IPS-20b (cell line): Measurements from ENCODE around the gene HEG1.

ENCODE experiments used
- H3K27ac ChIP-seq: one replicate; pipeline ENCODE4 v1.5.1; 2013; ENCODE audit warnings: low read length
- H3K27me3 ChIP-seq: 2 replicates; pipeline ENCODE4 v1.6.1; 2013; ENCODE audit warnings: mild to moderate bottlenecking, low read length, inconsistent platforms; ENCODE audit not compliant: insufficient read depth
- H3K36me3 ChIP-seq: 2 replicates; pipeline ENCODE4 v1.6.1; 2013; ENCODE audit warnings: low read depth, mild to moderate bottlenecking, inconsistent platforms, low read length, moderate library complexity; ENCODE audit not compliant: insufficient read depth
- H3K4me1 ChIP-seq: 2 replicates; pipeline ENCODE4 v1.6.1; 2013; ENCODE audit warnings: mild to moderate bottlenecking, control low read depth, inconsistent platforms, low read length, moderate library complexity; ENCODE audit not compliant: insufficient read depth
- H3K4me3 ChIP-seq: 2 replicates; pipeline ENCODE4 v1.5.1; 2013; ENCODE audit warnings: mild to moderate bottlenecking, low read length, inconsistent platforms
- H3K9ac ChIP-seq: 2 replicates; pipeline ENCODE4 v1.6.1; 2013; ENCODE audit warnings: low read depth, mild to moderate bottlenecking, inconsistent platforms, low read length, moderate library complexity
- H3K9me3 ChIP-seq: 2 replicates; pipeline ENCODE4 v1.6.1; 2013; ENCODE audit warnings: mild to moderate bottlenecking, low read depth, low read length, inconsistent platforms; ENCODE audit not compliant: insufficient read depth

HEG1 gene

DNA sequence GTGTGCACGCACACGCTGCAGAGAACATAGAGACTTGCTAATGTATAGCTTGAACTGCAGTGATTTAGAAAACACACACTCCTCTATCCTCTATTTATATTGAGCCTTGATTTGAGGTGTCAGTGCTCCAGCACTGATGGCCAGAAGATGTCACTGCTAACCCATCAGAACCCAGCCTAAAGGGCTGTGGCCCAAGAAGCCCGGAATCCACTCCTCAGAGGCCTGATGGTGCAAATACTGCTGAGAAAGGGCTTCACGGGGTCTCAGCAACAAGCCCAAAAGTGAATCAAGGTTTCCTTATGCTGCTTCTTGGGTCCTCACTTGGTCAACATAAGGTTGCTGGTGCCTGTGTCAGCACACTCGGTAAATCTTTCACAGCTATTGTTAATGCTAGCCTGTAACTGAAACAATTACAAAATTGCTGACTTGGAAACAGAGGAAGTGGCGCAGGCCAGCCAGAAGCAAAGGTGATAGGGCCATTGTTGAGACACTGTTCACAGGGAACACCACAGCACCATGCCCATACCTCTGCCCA lies 60.3 kb downstream of the HEG1 start:
- H3K4me1 ChIP-seq = peaks cover 34% of the 10 kb centered on the region
- H3K36me3 ChIP-seq = peaks cover 24% of the 10 kb centered on the region
- no peak overlapping the region for H3K4me3 ChIP-seq
- H3K27me3 ChIP-seq = no peaks in the 10 kb centered on the region
- H3K27ac ChIP-seq = no peak overlapping the region
- no peak overlapping the region for H3K9ac ChIP-seq
- H3K9me3 ChIP-seq = no peaks in the 10 kb centered on the region

DNA sequence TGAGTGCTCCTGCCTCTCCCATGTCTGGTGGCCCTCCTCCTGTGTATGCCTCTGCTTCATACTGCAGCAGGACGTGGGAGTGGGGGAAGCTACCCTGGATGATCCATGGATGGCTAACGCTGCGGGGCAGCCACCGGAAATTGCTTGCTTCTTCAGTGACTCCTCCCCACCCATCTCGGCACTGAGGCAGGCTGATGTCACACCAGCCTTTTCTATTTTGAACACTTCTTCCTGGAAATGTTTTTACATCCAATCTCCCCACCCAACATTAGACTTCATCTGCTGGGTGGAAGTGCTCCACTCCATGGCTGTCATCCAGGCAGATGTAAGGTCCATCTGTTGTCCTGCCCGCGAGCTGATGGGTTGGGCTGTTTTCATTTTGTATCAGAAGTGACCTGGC lies 62.3 kb downstream of the HEG1 start:
- Histone ChIP-seq H3K4me1 (peaks cover 24% of the 10 kb centered on the region), H3K27me3 (no peaks in the 10 kb centered on the region), H3K36me3 (peaks cover 31% of the 10 kb centered on the region)

DNA sequence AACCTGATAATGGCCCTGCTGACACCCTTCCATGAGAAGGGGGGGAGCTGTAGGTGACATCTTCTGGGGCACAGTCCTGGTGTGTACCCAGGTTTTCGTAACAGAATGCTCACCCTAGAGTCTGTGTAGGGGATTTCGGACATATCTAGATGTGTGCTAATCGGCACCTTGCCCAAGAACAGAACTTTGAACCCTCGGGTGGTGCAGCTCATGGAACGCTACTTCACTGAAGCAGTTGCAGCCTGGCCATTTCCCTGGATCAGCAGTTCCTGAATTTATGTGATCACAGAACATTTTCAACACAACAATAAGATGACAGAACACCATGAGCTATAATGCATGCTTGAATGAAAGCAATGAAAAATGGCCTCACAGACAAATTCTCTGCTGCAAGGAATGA lies 63.8 kb downstream of the HEG1 start:
- no peak overlapping the region for H3K27ac ChIP-seq
- H3K4me3 ChIP-seq = peak overlapping the region; percentile 18; the same call in 1 of the 2 replicates
- no peak overlapping the region; the same call in 1 of the 2 replicates for H3K9ac ChIP-seq
- no peaks in the 10 kb centered on the region for H3K9me3 ChIP-seq
- H3K27me3 ChIP-seq = no peaks in the 10 kb centered on the region
- H3K36me3 ChIP-seq = peaks cover 24% of the 10 kb centered on the region
- H3K4me1 ChIP-seq = peaks cover 24% of the 10 kb centered on the region

More for the DNA sequence above, 62.3 kb downstream of the HEG1 start:
- no peak overlapping the region for H3K9ac ChIP-seq
- H3K4me3 ChIP-seq = no peak overlapping the region
- no peak overlapping the region for H3K27ac ChIP-seq
- H3K9me3 ChIP-seq = no peaks in the 10 kb centered on the region

DNA sequence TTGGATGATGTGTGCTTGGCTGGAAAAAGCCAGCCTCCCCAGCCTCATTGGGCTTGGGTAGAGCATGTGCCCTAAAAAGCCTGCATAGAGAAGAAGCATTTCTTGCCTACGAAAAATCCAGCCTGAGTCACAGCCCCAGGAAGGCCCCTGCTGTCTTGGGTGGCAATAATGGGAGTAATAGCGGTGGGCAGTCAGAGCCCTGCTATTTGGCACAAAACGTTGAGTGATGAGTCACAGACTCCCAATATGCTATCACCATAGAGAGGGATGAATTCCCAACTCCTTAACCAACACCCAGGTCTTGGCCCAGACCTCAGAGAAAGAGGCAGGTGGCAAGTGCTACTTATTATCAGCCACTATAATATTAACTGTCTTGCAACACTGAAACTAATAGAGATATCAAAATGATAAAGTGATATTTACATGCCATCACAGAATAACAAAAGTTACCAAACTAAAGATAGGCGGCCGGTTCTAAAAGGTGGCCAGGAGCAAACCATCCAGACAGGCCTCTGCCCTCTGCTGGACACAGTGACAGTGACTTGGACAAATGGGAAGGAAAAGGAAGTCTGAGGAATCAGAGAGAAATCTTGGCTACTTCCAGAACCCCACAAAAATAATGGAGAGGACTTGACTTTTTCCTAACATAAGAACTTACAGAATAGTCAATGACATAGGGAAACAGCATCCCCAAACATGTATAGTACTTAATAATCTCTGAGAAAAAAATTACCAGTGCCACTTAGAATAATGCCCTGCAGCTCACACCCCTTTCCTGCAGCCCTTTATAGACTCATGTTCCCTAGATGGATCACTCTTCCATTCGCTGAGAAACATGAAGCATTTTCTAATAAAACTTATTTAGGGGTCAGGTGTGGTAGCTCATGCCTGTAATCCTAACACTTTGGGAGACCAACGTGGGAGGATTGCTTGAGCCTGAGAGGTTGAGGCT lies 69.3 kb downstream of the HEG1 start:
- no peak overlapping the region for H3K9ac ChIP-seq
- peaks cover 3% of the 10 kb centered on the region; the same call in 1 of the 2 replicates for H3K4me1 ChIP-seq
- H3K9me3 ChIP-seq = no peaks in the 10 kb centered on the region
- no peak overlapping the region for H3K4me3 ChIP-seq
- H3K27me3 ChIP-seq = no peaks in the 10 kb centered on the region
- no peak overlapping the region for H3K27ac ChIP-seq
- H3K36me3 ChIP-seq = peaks cover 8% of the 10 kb centered on the region; the same call in 1 of the 2 replicates

DNA sequence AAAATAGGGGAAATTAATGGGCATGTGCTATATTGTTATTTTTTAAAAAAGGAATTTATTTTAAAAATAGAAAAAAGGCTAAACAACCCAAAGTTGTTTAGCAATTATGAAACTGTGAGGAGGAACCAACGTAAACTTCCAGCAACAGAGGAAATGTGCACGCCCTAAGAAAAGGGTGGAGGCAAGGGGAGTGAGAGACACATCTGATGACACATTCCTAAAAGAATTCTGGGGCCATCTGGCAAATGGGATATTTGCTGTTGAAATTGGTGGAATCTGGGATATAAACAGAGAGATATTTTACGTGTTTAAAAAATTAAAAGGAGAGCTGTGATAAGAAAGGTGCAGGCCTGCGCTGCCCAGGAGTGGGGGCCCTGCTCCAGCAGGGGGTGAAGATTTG lies 70.4 kb downstream of the HEG1 start:
- H3K27me3 ChIP-seq = no peaks in the 10 kb centered on the region
- no peaks in the 10 kb centered on the region for H3K9me3 ChIP-seq
- no peak overlapping the region for H3K4me3 ChIP-seq
- no peak overlapping the region for H3K27ac ChIP-seq
- peaks cover 8% of the 10 kb centered on the region; the same call in 1 of the 2 replicates for H3K36me3 ChIP-seq
- H3K9ac ChIP-seq = no peak overlapping the region
- H3K4me1 ChIP-seq = no peaks in the 10 kb centered on the region

DNA sequence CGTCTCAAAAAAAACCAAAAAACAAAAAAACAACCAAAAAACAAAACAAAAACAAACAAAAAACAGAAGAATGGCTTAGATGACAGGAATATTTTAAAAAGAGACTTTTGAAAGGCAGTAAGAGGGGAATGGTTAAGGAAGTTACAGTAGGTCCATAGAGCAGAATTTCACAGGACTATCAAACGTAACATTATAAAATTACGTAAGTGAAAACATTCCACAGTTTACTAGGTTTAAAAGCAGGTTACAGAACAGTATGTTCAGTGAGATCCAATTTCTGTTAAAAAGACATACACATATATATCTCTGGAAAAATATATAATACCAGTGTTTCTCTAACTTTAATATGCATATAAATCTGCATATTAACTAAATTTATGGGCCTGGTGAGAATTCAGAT lies 71.0 kb downstream of the HEG1 start:
- no peak overlapping the region for H3K27ac ChIP-seq
- H3K4me1 ChIP-seq = no peaks in the 10 kb centered on the region
- no peaks in the 10 kb centered on the region for H3K9me3 ChIP-seq
- no peaks in the 10 kb centered on the region for H3K27me3 ChIP-seq
- H3K4me3 ChIP-seq = no peak overlapping the region
- no peak overlapping the region for H3K9ac ChIP-seq
- peaks cover 7% of the 10 kb centered on the region; the same call in 1 of the 2 replicates for H3K36me3 ChIP-seq

DNA sequence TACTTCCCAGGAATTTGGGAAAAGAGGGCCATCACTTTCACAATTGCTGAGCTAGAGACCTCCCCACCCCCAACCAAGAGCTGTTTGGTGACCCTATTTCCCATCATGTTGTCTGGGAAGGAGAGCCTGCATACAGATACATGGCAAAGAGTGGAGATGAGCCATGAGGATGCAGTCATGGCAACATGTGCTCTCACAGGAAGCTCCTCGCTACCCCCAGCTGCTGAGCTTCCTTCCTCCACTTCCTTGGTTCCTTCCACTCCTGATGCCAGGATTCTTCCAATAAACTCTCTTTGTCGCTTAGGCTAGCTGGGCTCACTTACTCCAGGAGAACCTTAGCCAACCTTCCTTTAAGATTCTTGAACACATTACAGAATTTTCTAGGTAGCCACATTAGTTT lies 72.9 kb downstream of the HEG1 start:
- H3K9me3 ChIP-seq = no peaks in the 10 kb centered on the region
- no peaks in the 10 kb centered on the region for H3K27me3 ChIP-seq
- no peak overlapping the region for H3K9ac ChIP-seq
- no peaks in the 10 kb centered on the region for H3K36me3 ChIP-seq
- no peak overlapping the region for H3K4me3 ChIP-seq
- no peak overlapping the region for H3K27ac ChIP-seq
- no peaks in the 10 kb centered on the region for H3K4me1 ChIP-seq

DNA sequence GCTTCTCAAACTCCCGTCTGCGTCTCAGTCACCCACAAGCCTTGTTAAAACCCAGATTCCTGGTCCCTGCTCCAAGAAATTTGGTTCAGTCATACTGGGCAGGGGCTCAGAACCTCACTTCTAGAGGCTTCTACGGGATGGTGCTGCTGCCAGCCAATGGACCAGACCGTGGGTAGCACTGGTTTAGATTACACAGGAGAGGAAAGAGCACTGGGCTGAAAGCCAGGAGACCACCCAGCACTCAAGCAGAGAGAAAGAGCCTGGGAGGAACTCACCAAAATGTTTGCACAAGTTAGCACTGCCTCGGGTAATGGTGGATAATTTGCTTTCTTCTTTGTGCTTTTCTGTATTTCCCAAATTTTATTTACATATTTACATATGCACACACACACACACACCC lies 74.3 kb downstream of the HEG1 start:
- Histone ChIP-seq H3K9ac (no peak overlapping the region), H3K4me3 (no peak overlapping the region), H3K27ac (no peak overlapping the region), H3K27me3 (no peaks in the 10 kb centered on the region), H3K9me3 (no peaks in the 10 kb centered on the region), H3K36me3 (no peaks in the 10 kb centered on the region), H3K4me1 (no peaks in the 10 kb centered on the region)

DNA sequence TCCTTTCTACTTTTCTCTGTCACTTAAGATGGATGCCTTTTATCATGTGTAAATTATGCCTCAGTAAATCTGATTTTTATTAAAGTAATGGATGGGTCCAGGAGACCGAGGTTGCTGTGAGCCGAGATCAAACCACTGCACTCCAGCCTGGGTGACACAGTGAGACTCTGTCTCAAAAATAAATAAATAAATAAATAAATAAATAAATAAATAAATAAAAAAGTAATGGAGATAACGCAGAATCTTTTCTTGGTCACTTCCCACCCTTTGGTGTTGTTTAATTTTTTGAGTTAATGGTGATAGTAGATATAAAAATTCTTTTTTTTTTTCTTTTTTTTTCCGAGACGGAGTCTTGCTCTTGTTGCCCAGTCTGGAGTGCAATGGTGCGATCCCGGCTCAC lies 77.2 kb downstream of the HEG1 start:
- Histone ChIP-seq H3K4me3 (no peak overlapping the region), H3K9me3 (no peaks in the 10 kb centered on the region), H3K36me3 (no peaks in the 10 kb centered on the region), H3K27ac (no peak overlapping the region), H3K4me1 (no peaks in the 10 kb centered on the region), H3K27me3 (no peaks in the 10 kb centered on the region), H3K9ac (no peak overlapping the region)

DNA sequence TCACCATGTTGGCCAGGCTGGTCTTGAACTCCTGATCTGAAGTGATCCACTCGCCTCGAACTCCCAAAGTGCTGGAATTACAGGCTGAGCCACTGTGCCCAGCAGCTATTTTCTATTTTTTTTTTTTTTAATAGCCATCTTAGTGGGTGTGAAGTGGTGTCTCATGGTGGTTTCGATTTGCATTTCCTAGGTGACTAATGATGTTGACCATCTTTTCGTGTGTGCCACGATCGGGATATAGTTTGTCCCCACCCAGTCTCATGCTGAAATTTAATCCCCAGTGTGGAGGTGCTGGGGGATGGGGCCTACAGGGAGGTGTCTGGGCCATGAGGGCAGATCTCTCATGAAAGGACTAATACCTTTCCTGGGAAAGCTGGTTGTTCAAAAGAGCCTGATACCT lies 79.4 kb downstream of the HEG1 start:
- H3K36me3 ChIP-seq = peaks cover 4% of the 10 kb centered on the region; the same call in 1 of the 2 replicates
- no peak overlapping the region for H3K4me3 ChIP-seq
- H3K4me1 ChIP-seq = no peaks in the 10 kb centered on the region
- H3K9ac ChIP-seq = no peak overlapping the region
- no peaks in the 10 kb centered on the region for H3K27me3 ChIP-seq
- H3K27ac ChIP-seq = no peak overlapping the region
- no peaks in the 10 kb centered on the region for H3K9me3 ChIP-seq

DNA sequence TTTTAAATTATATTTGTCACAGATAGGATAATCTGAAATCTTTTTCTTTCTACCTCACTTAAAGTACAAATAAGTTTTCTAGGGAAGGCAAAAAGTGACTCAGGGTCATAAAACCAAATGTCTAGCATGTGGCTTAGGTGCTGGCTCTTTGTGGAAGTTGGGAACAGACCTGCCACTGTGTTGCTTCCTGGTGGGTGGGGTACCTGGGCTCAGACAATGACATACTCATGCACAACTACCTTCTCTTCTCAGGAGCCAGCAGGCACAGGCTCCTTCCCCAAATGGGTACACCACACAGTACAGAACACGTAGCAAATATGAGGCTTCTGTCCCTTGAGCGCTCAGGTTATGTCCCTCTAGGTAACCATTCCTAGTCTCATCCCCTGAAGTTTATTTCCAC lies 81.1 kb downstream of the HEG1 start:
- H3K36me3 ChIP-seq = peaks cover 14% of the 10 kb centered on the region
- H3K4me3 ChIP-seq = no peak overlapping the region

DNA sequence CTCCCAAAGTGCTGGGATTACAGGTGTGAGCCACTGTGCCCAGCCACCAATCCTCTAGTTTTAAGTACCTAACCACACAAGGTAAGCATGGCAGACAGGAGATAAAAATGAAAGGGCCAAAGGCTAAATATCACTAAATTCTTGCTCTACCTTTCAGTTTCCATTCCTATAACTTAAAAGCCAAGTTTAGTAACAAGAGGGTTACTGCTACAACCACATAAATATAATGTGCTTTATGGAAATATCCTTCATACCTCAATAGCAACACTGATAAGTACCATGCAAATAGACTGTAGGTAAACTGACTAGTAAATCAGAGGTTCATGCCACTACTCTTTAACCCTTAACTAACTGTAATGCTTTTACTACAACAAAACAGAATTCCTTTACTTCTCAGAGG lies 82.5 kb downstream of the HEG1 start:
- H3K4me1 ChIP-seq = no peaks in the 10 kb centered on the region
- H3K27ac ChIP-seq = no peak overlapping the region
- no peaks in the 10 kb centered on the region for H3K9me3 ChIP-seq
- no peak overlapping the region for H3K9ac ChIP-seq
- H3K36me3 ChIP-seq = peaks cover 17% of the 10 kb centered on the region
- no peak overlapping the region for H3K4me3 ChIP-seq
- no peaks in the 10 kb centered on the region for H3K27me3 ChIP-seq

More for the DNA sequence above, 81.1 kb downstream of the HEG1 start:
- H3K9me3 ChIP-seq = no peaks in the 10 kb centered on the region
- no peaks in the 10 kb centered on the region for H3K4me1 ChIP-seq
- no peak overlapping the region for H3K27ac ChIP-seq
- H3K27me3 ChIP-seq = no peaks in the 10 kb centered on the region
- H3K9ac ChIP-seq = no peak overlapping the region
